Activated CD8-positive, alpha-beta memory T cell treated with anti-CD3 and anti-CD28 coated beads, Interleukin-2, amount 50 U/mL, for 1 hour (primary cell): ENCODE measurements around the gene TTLL3.
"Not testable (repeated sequence)": the region's sequence is repeated elsewhere in the genome, so short reads cannot be mapped to it uniquely, and the experiment has no call there.

Experiments used
- DNase-seq: peaks from one replicate; pipeline ENCODE4 v3.0.0-alpha.2; 2020; ENCODE audit errors: extremely low read depth

TTLL3 gene, protein sequence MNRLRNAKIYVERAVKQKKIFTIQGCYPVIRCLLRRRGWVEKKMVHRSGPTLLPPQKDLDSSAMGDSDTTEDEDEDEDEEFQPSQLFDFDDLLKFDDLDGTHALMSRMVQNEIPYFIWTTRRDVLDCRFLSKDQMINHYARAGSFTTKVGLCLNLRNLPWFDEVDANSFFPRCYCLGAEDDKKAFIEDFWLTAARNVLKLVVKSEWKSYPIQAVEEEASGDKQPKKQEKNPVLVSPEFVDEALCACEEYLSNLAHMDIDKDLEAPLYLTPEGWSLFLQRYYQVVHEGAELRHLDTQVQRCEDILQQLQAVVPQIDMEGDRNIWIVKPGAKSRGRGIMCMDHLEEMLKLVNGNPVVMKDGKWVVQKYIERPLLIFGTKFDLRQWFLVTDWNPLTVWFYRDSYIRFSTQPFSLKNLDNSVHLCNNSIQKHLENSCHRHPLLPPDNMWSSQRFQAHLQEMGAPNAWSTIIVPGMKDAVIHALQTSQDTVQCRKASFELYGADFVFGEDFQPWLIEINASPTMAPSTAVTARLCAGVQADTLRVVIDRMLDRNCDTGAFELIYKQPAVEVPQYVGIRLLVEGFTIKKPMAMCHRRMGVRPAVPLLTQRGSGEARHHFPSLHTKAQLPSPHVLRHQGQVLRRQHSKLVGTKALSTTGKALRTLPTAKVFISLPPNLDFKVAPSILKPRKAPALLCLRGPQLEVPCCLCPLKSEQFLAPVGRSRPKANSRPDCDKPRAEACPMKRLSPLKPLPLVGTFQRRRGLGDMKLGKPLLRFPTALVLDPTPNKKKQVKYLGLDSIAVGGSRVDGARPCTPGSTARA

DNA sequence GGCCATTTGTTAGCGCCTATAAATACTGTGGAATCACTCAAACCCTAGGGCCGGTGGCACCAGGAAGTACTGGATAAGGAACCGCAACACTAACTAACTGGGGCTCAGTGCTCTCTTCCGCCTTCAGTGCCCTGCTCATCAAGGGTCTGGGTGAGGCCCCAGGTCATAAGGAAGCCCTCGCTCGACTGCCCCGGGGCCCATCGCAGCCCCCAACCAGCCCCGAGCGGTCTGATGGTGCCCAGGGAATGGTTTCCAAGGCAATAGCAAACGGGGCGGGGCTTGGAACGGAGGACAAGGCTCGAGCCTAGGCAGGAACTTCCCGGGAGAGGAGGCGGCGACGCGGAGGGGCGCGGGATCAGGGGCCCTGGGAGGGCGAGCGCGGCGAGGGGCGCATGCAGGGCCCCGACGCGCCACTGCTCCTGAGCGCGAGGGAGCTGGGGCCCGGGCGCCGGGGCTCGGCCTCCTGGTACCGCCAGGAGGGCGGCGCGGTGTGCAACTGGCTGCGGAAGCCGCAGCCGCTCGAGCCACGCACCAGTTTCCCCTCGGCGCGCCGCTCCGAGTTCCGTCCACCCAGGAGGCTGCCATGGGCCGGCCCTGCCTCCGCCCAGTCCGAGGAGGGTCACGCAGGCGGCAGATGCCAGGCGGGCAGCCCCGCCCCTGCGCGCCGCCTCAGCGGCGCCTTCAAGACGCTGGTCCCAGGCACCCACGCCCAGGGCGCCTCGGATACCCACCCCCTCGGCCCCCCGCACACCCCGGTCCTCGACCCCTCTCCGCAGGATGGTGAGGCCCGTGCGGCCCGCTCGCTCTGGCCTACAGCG is at the start of gene TTLL3:
TSS of gene TTLL3 (plus strand) at position 648 of the 818 bp plus-strand sequence. CDS start 400 bp downstream, outside the sequence.
- no peak for DNase-seq

DNA sequence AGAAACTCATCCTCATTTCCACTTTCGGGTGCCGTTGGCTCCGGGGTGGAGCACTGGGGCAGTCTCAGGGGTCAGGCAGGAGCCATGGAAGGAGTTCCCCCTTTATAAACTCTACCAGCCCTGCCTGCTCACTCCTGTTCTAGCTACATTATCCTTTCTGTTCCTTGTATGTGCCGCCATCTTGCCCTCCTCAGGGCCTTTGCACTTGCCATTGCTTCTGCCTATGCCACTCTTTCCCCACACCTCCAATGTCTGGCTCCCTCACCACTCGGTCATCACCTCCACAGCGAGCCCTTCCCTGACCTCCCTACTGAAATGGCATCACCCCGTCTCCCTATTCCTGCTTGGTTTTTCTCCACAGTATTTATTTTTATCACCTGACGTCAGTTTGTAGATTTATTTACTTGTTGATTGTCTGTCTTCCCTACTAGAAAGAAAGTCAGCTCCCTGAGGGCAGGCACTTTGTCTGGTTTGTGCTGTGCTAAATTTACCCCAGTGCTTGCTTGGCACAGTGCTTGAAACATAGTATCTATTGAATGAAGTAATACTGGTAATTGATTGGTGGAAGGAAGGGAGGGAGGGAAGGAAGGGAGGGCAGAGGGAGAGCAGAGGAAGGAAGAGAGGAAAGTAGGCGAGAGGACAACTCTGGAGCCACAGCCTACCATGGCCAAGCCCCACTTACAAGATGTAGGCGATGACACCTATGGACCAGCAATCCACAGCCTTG is 49.1 kb upstream of the TTLL3 start:
- no peak for DNase-seq

DNA sequence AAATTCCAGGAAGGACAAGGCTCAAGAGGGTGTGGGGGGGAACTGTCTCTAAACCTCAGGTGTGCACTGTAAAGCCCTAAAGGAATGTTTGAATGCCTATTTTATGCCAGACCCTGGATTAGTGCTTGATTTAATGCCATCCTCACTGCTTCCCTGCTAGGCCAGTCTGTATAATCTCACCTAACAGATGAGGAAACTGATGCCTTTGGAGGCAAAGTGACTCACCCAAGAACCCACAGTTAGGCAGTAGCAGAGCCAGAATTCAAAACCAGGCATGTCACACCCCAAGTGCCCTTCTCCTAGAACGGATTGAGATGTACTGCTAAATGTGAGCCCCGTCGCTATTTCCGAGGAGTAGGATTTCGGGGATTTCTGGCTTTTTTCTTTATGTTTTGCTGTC is 48.1 kb upstream of the TTLL3 start:
- DNase-seq = no peak

DNA sequence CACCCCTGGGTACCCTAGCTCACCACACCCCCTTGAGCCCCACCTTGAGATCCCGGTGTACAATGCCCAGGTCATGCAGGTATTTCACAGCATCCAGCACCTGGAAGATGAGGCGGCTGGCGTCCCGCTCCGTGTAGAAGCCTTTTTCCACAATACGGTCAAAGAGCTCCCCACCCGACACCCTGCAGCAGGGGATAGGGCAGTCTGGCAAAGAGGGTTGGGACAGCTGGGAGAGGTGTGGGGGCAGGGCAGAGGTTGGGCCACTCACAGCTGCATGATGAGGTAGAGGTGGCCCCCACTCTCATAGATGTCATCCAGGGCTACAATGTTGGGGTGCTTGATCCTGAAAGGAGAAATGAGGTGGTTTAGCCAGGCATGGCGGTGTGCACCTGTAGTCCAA is 47.2 kb upstream of the TTLL3 start:
- DNase-seq = no peak

DNA sequence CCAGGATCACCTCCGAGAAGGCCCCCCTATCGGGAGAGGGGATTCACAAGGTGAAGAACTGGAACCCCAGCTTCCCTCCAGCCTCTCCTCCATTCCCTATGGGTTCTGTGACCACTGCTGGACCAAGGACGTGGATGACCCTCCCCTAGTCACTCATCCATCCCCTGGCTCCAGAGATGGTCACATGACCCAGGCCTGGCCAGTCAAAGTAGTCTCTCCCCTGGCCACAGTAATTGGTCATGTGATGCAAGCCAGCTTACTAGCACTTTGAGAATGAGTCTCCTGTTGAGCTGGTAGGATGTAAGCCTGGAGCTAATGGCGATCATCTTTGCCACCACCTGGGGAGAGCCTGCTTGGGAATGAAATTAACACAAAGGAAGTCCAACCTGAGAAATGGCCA is 44.2 kb upstream of the TTLL3 start:
- DNase-seq = no peak

DNA sequence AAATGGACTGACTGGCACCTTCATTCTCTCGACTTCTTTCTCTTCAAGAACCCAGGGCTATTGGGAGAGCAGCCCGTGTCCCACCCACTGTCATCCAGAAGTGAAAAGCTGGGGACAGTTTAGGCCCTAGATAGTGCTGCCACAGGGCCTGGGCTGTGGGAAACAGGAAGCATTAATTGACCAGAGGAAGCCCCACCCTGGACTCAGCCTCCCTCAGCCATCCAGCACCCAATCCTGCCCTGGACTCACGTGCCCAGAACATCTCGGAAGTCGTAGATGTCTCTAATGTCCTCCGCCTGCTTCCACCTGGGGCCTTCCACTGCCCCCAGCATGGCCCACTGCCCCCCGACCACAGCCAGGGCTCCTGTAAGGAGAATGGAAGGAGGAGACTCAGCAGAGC is 42.6 kb upstream of the TTLL3 start:
- DNase-seq = no peak

DNA sequence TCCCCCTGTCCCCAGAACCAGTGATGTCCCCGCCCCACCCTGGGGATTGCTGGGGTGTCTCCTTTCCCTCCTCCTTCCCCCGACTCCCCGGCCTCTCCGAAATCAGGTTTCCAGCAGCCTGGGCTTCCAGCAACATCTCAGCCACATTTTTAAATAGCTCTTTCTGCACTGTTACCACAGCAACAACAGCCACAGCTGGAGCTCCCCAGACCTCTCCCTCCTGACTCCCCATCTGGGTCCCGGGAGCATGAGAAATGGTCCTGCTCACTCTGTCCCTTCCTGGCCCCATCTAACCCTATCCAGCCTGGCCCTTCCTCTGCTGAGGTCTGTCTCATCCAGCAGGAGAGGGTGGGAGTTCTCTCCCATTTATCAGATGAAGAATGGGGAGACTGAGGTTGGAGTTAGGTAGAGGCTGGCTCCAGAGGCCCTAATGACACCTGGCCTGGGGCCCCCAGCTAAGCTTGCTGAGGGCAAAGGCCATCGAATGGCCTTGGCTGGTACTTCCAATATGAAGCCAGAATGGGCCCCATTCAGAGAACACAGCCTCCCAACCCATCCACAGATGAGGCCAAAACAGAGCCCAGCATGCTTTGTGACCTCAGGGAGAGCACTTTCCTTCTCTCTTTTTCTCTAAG is 41.8 kb upstream of the TTLL3 start:
- no peak for DNase-seq

DNA sequence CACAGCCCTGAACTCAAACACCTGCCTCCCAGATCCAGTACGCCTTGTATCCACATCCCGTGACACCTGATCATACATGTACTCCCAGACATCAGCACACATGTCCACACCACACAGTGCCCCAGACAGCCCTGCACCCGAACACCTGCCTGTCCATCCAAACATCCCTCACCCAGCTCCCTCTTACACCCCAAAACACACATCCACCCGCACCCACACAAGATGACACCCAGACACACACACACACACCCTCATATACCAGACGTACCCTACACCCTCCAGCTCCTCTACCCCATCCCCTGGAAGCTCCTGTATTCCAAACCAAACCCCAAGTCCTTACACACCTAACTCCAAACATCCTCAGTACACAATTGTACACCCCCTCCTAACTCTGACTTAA is 41.0 kb upstream of the TTLL3 start:
- DNase-seq = no peak

DNA sequence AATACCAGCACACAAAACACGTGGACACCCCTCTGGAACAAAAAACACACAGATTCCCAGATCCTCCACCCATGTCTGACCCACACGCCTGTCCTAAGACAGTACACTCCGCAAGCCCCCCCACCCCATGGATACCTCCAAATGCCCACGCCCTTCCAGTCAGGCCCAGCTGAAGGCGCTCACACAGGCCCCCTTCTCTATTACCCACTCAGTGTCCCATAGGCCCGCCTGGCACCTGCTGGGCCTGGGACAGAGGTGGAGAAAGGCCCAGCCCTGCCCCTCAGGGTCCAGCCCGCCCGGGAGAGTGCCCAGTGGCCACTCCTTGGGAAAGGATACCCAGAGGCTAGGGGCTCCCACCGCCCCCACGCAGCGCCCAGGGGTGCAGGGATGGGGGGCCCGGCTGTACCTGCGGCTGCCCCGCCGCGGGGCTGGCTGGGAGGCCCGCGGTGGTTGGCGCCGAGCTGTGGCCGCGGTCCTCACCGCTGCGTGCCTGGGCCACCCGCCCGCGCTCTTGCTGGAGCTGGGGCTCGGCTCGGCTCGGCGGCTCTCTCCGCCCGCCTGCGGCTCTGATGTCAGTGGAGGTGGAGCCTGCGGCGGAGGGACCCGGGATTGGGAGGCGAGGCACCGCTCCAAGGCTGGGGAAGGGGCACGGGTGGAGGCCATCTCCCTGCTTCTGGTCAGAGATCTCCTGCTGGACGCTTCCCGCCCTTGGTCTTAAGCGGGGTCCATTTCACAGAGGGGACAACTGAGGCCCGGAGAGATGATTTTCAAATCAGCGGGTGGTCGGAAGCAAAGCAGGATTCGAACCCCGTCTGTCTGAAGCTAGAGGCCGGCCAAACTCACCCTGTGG is 40.4 kb upstream of the TTLL3 start, which contains the start of gene CAMK1:
TSS of gene CAMK1 (minus strand) at position 522 of the 850 bp plus-strand sequence. CDS start 2,198 bp downstream, outside the sequence.
- DNase-seq = no peak

DNA sequence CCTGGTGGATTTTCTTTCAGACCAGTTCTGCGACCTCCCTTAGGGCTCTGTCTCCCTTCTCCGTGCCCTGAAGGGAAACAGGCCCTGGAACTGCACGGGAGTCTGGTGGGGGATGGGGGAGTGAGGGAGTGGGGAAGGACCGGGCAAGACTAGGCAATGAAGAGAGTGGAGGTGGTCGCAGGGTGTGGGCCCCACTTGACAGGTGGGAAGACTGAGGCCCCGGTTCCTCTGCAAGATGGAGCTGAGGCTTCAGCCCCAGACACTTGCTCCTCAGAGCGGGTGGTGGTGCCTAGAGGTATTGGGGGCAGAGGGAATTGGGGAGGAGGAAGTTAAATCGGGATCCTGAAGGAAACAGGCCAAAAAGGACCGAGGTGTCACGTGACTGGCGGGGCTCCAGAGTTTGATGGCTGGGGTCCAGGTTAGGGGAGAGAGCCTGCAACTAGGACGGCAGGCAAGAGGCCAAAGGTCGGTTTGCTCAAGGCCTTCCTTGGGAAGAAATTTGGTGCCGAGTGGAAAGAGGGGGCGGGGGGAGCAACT is 39.7 kb upstream of the TTLL3 start:
- DNase-seq = no peak

DNA sequence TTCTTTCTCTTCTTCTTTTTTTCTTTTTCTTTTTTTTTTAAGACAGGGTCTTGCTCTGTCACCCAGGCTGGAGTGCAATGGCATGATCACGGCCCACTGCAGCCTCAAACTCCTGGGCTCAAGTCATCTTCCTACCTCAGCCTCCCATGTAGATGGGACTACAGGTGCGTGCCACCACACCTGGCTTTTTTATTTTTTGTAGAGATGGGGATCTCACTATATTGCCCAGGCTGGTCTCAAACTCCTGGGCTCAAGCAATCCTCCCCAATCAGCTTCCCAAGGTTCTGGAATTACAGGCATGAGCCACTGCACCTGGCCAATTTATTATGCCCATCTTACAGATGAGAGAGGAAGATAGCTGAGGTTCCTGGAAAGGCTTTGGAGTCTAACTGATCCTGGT is 39.1 kb upstream of the TTLL3 start:
- DNase-seq = not testable (repeated sequence)

DNA sequence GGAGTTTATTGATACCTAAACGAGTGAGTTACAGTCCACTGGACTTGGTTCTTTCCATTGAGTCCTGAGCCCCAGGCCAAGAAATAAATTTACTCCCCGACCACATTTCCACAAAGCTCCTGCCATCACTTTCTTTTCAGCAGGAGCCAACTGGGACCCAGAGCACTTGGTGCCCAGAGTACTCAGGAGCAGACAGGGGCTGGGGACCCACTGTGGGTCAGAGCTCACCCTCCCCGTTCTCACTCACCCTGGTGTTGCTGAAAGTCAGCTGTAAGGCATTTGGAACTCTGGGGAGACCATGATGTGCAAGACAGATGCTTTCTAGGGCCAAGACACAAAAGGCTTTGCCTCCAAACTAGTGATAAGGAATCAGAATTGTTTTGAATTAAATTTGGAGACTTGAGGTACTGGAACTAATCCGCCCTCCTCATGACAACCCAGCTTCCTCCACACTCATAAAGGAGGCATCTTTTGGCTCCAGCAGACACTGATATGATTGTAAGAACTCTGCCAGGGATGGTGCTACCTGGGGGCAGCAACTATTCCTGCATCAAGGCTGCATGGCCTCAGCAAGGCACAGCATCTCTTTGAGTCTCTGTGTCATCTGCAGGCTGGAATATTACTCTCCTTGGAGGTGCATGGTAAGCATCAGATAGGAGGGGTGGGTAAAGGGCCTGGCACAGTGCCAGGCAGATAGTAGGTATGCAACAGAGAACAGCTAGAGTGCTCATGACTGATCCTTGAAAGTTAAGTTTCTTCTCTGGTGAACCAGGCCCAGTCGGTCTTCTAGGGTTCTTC is 33.0 kb upstream of the TTLL3 start:
- DNase-seq = no peak

DNA sequence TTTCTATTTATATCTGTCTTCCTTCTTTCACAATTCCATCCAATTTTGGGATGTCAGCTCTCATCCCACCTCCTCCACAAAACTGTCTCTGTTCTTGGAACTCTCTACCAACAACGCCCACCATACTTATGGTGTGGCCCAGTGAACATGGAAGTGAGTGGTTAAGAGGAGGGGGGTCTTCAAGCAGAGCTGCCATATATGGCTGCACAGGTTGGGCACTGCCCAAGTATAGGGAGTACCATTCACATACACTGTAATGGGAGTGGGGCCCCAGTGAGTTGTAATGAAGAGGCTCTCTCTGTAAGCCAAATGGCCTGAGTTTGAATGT is 32.4 kb upstream of the TTLL3 start:
- DNase-seq = no peak

DNA sequence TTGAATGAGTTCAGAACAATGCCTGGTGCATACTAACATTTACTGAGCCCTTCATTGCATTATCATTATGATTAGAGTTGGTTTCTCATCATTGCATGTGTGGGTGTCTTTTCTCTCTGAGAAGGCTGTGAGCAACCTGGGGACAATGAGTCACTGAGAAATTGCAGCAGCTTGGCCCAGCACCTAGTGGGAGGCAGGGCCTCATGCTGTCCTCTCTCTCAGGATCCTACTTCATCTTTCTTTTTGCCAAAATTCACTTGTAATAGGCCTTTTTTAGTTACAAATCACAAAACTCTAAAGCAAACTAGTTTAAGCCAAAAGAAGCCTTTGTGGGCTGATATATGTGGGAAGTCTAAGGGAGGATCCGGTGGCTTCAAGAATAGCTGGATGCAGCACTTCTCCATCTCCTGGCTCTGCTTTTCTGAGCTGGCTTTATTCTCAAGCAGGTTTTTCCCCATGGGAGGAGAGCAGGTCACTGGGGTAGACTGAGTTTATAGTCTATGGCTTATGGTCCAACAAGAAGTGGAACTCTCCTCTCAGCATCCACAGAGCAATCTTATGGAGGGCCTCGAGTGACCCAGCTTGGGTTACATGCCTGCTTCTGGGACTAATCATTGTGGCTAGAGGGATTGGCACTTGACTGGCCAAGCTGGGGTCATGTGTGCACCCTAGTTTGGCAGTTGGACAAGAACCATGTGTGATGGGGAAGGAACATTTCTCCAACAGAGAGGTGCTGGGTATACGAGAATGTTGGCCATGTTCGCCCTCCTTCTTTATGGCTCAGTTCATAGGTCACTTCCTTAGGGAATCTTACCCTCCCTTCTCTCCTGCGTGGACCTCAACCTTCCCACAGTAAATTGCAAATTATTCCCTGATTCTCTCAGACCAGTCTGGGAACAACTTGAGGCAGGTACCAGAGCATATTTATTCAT is 31.7 kb upstream of the TTLL3 start:
- DNase-seq = no peak

DNA sequence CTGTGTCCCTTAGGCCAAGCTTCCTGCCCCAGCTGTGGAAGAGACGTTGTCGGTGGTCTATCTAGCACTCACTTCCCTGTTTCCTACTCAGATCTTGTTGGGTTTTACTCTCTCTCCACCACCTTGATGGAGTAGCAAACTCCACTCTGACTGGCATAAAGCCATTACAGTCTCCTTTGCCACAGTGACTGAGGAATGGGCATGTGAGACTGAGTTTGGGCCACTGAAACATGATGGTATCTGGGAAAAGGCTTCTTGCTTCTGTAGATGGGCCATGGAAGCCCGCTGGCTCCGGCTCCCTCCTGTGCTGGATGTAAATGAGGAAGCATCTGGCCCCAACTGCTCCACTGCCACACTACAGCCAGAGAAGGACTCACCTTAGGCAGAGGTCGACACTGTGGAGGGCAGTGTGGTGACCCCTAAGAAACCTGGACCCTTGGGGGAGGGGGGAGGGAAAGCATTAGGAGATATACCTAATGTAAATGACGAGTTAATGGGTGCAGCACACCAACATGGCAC is 30.9 kb upstream of the TTLL3 start:
- DNase-seq = no peak

DNA sequence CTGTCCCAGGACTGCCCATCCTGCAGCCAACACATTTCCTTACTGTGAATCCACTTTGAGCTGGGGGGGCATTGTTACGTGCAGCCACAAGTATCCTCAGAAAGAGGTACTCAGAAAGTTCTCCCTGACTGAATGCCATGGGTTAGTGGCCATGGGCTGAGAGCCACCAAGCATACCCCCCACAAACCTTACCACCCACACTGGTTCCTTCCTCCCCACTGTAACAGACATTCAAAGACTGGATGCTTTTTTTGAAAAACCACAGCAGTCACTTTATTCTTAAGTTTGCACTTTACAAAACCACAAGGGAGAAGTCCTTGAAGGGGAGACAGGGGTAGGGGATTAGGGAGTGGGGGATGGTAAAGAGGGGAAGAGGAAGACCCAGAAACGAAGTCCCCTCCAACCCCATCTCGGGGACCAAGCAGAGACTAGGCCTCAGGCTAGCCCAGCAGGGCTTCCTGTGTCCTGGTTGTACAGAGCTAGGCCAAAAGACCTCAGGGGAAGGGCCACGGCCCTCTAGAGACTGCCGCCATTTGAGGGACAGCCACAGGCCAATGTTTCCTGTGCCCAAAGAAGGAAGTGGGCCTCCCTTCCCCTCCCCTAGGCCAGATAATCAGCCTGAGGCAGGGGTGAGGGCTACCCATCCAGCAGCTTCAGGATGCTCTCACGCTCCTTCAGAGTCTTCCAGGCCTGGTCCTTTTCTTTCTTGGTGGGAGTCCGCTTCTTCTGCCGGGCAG is 30.2 kb upstream of the TTLL3 start:
- no peak for DNase-seq

DNA sequence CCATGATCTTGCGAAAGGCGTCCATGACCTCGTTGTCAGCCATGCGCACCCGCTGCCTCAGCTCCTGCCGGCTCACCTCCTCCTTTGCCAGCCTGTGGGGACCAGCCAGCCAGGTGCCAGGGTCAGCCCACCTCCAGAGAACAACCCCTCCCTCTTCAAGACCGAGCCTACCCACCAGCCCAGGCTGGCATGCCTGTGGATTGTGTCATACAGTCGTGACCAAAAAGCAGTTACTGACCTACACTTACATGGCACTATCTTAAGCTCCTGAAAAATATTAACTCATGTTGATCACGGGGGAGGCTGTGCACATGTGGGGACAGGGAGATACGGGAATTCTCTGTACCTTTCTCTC is 29.6 kb upstream of the TTLL3 start:
- no peak for DNase-seq
